ENCODE measurements around the gene GTPBP3. TPM values are rescaled to one million over a fixed set of nuclear protein-coding genes. Genes with fewer than 3 reads are reported as not detected.

GTPBP3 gene
- total RNA-seq, 2 donors from 2014 or later = 20.7 to 72.5 TPM

DNA sequence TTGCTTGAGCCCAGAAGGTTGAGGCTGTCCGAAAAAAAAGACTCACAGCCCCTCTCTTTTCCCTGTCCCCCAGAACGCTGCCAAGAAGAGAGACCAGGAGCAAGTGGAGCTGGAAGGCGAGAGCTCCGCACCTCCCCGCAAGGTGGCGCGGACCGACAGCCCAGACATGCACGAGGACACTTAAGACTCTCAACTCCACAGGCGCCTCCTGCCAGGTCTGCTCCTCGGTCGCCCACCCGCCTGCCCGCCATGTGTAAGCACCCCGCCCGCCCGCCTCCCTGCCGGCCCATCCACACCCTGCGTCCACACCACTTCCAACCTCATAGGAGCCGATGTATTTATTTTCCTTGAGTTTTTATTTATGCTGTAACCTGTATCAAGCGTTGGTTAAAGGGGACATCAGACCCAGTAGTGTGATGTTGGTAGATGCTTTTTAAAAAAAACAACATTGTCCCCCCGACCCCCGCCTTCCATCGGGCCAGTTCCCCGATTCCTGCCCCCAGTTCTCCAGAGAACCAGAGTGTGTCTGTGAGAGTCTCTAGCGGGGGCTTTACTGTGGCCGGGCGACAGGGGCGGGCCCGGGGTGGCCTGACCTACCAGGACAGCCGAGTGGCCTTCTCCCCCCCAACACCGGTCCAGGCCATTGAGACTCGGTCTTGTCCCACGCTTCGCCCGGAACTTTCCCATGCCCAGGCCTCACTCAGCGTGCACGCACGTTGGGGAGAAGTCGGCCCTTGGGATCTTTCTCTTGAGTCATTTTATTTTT lies 17.7 kb upstream of the GTPBP3 start:
- no peak for ATAC-seq (ENCODE audit: insufficient number of reproducible peaks, low FRiP score, low read depth)
- no peaks in the 10 kb centered on the region for H3K9me3 ChIP-seq
- H3K4me3 ChIP-seq = no peak overlapping the region
- H3K36me3 ChIP-seq = peaks cover 31% of the 10 kb centered on the region
- TF ChIP-seq CTCF (IDR thresholded peaks at IDR 0.05) = no peak
- DNase-seq (ENCODE audit: low spot score) = no peak
- peaks cover 9 to 16% of the 10 kb centered on the region in 2 donors for H3K4me1 ChIP-seq (ENCODE audit: control insufficient read depth in 1 of 2, low read depth in 2 of 2)
- no peak overlapping the region for H3K27ac ChIP-seq
- H3K27me3 ChIP-seq (replicated peaks; ENCODE audit: insufficient read depth) = no peaks in the 10 kb centered on the region

DNA sequence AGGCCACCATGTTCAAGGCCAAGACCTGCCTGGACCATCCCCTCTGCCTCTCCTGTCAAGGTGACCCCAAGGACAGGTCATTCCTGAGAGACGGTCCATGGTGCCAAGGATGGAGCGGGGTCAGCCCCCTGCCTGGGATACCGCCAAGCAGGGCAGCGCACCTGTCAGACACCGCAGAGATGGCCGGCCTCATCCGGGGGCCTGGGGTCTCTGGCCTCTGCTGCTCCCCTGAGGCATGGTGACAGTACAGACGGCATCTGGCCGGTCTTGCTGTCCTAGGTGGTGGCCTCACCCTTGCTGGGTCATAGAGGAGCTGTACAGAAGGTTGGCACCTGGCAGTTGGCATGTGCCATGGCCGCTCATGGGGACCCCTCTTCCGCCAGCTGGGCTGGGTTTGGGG lies 16.9 kb upstream of the GTPBP3 start:
- H3K9me3 ChIP-seq = no peaks in the 10 kb centered on the region
- peaks cover 30% of the 10 kb centered on the region for H3K36me3 ChIP-seq
- ATAC-seq (ENCODE audit: insufficient number of reproducible peaks, low FRiP score, low read depth) = no peak
- no peak overlapping the region for H3K27ac ChIP-seq
- H3K4me3 ChIP-seq = no peak overlapping the region
- H3K27me3 ChIP-seq (replicated peaks; ENCODE audit: insufficient read depth) = no peaks in the 10 kb centered on the region
- no peak for TF ChIP-seq CTCF (IDR thresholded peaks at IDR 0.05)
- peaks cover 9 to 21% of the 10 kb centered on the region in 2 donors for H3K4me1 ChIP-seq (ENCODE audit: control insufficient read depth in 1 of 2, low read depth in 2 of 2)
- DNase-seq (ENCODE audit: low spot score) = no peak

DNA sequence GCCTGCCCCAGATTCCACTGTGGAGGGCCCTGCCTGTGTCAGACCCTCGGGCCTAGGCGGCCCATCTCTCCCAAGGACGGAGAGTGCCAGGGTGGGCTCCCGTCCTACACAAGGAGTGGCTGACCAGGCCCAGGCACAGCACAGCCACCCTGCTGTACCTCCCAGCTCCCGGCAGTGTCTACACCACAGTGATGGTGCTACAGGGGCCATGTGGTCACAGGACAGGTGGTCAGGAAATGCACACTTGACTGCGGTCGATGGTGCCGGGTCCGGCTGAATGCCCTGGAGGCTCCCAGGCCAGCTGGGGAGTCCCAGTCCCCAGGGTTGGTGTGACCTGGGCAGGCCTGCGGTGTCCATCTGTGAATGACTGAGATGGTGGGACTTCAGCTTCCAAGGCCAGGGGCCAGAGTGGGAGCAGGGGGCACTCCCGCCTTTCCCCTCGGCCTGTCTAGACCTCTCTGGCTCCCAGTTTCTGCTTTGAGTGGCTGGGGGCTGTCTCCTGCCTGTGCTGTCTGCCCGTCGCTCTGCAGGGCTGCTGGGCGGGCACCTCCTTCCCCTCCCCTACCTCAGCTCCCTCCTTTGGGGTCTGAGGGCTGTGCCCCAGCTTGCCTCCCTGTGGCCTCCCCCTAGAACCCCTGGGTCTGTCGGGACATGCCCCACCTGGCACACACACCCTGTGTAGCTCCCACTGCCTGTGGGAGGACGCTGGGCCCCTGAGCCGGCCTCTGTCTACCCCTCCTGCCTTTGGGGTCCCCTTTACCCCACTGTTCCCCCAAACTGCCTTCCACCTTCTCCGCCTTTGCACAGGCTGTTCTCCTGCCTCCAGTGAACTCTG lies 15.5 kb upstream of the GTPBP3 start:
- peaks cover 17 to 36% of the 10 kb centered on the region in 2 donors for H3K4me1 ChIP-seq (ENCODE audit: control insufficient read depth in 1 of 2, low read depth in 2 of 2)
- no peaks in the 10 kb centered on the region for H3K9me3 ChIP-seq
- TF ChIP-seq CTCF (IDR thresholded peaks at IDR 0.05) = no peak
- H3K27ac ChIP-seq = peak overlapping the region in 1 of 2 donors; percentile 17
- DNase-seq (ENCODE audit: low spot score) (no peak), ATAC-seq (ENCODE audit: insufficient number of reproducible peaks, low FRiP score, low read depth) (no peak)
- peaks cover 21% of the 10 kb centered on the region for H3K36me3 ChIP-seq
- H3K4me3 ChIP-seq = no peak overlapping the region
- no peaks in the 10 kb centered on the region for H3K27me3 ChIP-seq (replicated peaks; ENCODE audit: insufficient read depth)

DNA sequence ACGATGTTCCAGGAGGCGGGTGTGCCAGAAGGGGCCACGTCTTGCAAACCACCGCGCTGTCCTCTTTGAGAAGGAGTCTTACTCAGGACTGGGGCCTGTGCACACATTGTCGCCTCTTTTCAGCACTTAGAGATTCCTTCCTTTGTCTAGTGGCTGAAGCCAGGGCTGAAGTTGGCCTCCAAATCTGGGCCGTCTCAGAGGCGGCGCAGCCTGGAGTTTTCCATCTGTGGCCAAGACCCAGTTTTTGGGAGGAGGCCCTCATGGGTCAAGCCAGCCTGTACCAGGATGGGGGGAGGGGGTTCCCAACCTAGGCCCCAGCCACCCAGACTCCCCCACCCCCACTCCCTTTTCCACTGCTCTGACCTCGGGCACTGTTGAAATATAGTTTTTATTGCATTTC lies 14.5 kb upstream of the GTPBP3 start:
- no peak for TF ChIP-seq CTCF (IDR thresholded peaks at IDR 0.05)
- Histone ChIP-seq H3K27ac (peak overlapping the region in 1 of 2 donors; percentile 17), H3K4me1 (ENCODE audit: control insufficient read depth in 1 of 2, low read depth in 2 of 2) (peaks cover 17 to 41% of the 10 kb centered on the region in 2 donors), H3K4me3 (peak overlapping the region; percentile 36), H3K27me3 (replicated peaks; ENCODE audit: insufficient read depth) (no peaks in the 10 kb centered on the region), H3K36me3 (peaks cover 21% of the 10 kb centered on the region), H3K9me3 (no peaks in the 10 kb centered on the region)
- ATAC-seq (ENCODE audit: insufficient number of reproducible peaks, low FRiP score, low read depth) (no peak), DNase-seq (ENCODE audit: low spot score) (no peak)

DNA sequence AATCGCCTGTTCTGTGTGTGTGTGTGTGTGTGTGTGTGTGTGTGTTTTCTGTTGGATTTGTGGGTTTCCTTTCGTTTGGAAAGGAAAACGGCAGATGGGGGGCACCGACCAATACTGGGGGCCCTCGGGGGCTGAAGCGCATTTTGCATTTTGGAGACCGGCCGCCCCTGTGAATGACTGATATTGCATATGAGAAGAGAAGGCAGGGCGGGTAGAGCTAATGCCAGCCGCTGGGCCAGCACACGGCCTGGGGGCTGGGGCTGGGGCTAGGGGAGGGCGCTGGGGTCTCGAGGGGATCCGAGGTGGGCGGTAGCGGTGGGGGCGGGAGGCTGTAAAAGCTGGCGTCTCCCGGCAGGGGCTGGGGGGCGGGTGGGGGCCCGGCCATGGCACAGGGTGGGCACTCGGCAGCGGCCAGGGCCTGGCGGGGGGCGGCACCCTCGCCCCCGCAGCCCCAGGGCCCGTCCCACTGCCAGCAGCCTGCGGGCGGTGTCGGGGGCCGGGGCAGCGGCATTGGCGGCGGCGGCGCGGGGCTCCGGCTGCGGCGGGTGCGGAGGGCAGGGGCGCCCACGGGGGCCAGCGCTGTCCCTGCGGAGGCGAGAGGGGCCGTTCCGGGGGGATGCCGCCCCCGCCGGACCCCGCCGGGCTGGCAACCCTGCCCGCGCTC lies 13.9 kb upstream of the GTPBP3 start:
- no peaks in the 10 kb centered on the region for H3K9me3 ChIP-seq
- TF ChIP-seq CTCF (IDR thresholded peaks at IDR 0.05) = no peak
- no peak overlapping the region for H3K27ac ChIP-seq
- ATAC-seq (ENCODE audit: insufficient number of reproducible peaks, low FRiP score, low read depth) (no peak), DNase-seq (ENCODE audit: low spot score) (no peak)
- peaks cover 21% of the 10 kb centered on the region for H3K36me3 ChIP-seq
- H3K27me3 ChIP-seq (replicated peaks; ENCODE audit: insufficient read depth) = no peaks in the 10 kb centered on the region
- H3K4me3 ChIP-seq = peak overlapping the region; percentile 36
- peaks cover 17 to 41% of the 10 kb centered on the region in 2 donors for H3K4me1 ChIP-seq (ENCODE audit: control insufficient read depth in 1 of 2, low read depth in 2 of 2)

Data from thoracic aorta (tissue), 2 donors.